C4-2B (cell line): ENCODE results near the gene ARHGEF26.

Experiments
- ZFX ChIP-seq: fragments of 450-650 bp; IDR thresholded peaks from 2 replicates; pipeline ENCODE4 v1.6.1; 2017
- TF ChIP-seq, protein P1 (sequence below): fragments of 450-650 bp; conservative IDR thresholded peaks from 2 replicates; pipeline ENCODE4 v1.5.1; 2017; ENCODE audit warnings: mild to moderate bottlenecking

DNA sequence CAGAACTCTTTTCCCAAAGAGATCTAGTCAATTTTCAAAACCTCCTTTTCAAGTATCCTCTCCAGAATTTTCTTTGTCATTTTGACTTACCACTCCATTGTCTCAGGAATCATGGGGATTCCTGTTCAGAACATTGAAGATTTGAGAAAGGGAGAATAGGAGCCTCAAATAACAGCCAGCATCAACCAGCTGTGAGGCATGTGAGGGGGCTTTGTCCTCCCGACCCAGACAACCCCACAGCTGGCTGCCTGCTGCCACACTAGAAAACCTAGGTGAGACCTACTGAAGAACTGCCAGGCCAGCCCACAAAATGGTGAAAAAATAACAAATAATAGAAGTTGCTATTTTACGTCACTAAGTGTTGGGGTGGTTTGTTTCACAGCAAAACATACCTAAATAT, 5.9 kb upstream of the ARHGEF26 start:
- TF ChIP-seq, protein P1, sequence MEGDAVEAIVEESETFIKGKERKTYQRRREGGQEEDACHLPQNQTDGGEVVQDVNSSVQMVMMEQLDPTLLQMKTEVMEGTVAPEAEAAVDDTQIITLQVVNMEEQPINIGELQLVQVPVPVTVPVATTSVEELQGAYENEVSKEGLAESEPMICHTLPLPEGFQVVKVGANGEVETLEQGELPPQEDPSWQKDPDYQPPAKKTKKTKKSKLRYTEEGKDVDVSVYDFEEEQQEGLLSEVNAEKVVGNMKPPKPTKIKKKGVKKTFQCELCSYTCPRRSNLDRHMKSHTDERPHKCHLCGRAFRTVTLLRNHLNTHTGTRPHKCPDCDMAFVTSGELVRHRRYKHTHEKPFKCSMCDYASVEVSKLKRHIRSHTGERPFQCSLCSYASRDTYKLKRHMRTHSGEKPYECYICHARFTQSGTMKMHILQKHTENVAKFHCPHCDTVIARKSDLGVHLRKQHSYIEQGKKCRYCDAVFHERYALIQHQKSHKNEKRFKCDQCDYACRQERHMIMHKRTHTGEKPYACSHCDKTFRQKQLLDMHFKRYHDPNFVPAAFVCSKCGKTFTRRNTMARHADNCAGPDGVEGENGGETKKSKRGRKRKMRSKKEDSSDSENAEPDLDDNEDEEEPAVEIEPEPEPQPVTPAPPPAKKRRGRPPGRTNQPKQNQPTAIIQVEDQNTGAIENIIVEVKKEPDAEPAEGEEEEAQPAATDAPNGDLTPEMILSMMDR: no peak
- TF ChIP-seq ZFX: no peak
